ENCODE measurements around the gene GLT8D1. TPM values are rescaled to one million over a fixed set of nuclear protein-coding genes. Genes with fewer than 3 reads are reported as not detected.

The GLT8D1 gene
- total RNA-seq, 1 donor from 2014 or later, result 72.7 TPM

DNA sequence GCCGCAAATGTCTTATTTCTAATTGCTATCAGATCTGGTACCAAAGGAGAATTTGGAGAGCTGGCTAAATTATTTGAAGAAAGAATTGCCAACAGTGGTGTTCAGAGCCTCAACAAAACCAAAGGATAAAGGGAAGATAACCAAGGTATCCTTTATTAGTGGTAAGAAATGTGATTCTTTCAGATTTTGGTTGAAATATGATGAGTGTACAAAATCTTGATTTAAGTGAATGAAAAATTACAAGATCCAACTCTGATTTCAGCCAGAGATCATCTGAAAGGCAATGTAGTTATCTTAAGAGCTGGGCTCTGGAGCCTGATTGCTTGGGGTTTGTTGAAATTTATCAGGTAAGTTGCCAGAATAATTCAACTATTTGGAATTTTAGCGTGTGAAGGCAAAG is 15.0 kb downstream of the GLT8D1 start:
- Mint-ChIP-seq H3K4me1 (ENCODE audit: unreplicated experiment) (peaks cover 15% of the 10 kb centered on the region), H3K27ac (no peak overlapping the region), H3K27me3 (no peaks in the 10 kb centered on the region), H3K9me3 (no peaks in the 10 kb centered on the region), H3K4me3 (no peak overlapping the region), H3K36me3 (peaks cover 65% of the 10 kb centered on the region)
- TF ChIP-seq, protein P1, sequence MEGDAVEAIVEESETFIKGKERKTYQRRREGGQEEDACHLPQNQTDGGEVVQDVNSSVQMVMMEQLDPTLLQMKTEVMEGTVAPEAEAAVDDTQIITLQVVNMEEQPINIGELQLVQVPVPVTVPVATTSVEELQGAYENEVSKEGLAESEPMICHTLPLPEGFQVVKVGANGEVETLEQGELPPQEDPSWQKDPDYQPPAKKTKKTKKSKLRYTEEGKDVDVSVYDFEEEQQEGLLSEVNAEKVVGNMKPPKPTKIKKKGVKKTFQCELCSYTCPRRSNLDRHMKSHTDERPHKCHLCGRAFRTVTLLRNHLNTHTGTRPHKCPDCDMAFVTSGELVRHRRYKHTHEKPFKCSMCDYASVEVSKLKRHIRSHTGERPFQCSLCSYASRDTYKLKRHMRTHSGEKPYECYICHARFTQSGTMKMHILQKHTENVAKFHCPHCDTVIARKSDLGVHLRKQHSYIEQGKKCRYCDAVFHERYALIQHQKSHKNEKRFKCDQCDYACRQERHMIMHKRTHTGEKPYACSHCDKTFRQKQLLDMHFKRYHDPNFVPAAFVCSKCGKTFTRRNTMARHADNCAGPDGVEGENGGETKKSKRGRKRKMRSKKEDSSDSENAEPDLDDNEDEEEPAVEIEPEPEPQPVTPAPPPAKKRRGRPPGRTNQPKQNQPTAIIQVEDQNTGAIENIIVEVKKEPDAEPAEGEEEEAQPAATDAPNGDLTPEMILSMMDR (conservative IDR thresholded peaks at IDR 0.05), result no peak
- DNase-seq (ENCODE audit: extremely low spot score, unreplicated experiment), result no peak

DNA sequence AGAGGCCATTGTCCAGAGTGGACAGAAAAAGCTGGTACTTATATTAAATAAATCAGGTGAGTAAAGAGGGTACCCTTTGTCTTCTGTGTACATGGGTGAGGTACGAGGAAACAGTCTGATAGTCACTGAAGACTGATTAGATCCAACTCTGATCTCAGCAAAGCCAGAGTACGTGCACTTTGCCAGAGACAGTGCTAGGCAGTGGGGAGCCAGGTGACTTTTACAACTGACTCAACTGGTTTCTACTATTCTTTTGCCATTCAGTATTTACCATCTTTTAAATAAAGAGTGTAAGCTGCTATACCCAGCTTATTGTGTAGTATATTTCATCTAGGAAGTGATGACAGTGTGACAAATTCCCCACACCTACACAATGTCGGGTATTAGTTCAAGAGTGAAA is 16.4 kb downstream of the GLT8D1 start:
- Mint-ChIP-seq H3K27ac (peak overlapping the region; percentile 99), H3K4me3 (no peak overlapping the region), H3K27me3 (no peaks in the 10 kb centered on the region), H3K4me1 (ENCODE audit: unreplicated experiment) (peaks cover 22% of the 10 kb centered on the region), H3K9me3 (no peaks in the 10 kb centered on the region), H3K36me3 (peaks cover 51% of the 10 kb centered on the region)
- TF ChIP-seq, protein P1 (conservative IDR thresholded peaks at IDR 0.05), result no peak
- DNase-seq (ENCODE audit: extremely low spot score, unreplicated experiment), result no peak

DNA sequence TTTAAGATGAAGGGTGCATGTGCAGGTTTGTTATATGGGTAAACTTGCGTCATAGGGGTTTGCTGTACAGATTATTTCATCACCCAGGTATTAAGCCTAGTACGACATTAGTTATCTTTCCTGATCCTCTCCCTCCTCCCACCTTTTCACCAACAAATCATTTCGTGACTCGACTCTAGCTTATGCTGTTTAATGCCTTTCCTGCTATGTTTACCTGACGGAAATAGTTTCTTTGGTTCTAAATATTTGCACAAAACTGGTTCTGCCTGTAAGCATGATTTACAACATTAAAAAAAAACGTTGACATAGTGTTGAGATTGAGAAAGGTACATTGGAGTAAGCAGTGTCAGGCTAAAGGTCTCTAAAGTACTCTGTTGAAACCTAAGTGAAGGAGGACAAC is 17.3 kb downstream of the GLT8D1 start:
- peak overlapping the region; percentile 99 for H3K4me3 Mint-ChIP-seq
- H3K27me3 Mint-ChIP-seq, result no peaks in the 10 kb centered on the region
- TF ChIP-seq, protein P1 (conservative IDR thresholded peaks at IDR 0.05), result no peak
- H3K36me3 Mint-ChIP-seq, result peaks cover 44% of the 10 kb centered on the region
- H3K4me1 Mint-ChIP-seq (ENCODE audit: unreplicated experiment), result peaks cover 22% of the 10 kb centered on the region
- H3K9me3 Mint-ChIP-seq, result no peaks in the 10 kb centered on the region
- no peak for DNase-seq (ENCODE audit: extremely low spot score, unreplicated experiment)
- peak overlapping the region; percentile 99 for H3K27ac Mint-ChIP-seq

DNA sequence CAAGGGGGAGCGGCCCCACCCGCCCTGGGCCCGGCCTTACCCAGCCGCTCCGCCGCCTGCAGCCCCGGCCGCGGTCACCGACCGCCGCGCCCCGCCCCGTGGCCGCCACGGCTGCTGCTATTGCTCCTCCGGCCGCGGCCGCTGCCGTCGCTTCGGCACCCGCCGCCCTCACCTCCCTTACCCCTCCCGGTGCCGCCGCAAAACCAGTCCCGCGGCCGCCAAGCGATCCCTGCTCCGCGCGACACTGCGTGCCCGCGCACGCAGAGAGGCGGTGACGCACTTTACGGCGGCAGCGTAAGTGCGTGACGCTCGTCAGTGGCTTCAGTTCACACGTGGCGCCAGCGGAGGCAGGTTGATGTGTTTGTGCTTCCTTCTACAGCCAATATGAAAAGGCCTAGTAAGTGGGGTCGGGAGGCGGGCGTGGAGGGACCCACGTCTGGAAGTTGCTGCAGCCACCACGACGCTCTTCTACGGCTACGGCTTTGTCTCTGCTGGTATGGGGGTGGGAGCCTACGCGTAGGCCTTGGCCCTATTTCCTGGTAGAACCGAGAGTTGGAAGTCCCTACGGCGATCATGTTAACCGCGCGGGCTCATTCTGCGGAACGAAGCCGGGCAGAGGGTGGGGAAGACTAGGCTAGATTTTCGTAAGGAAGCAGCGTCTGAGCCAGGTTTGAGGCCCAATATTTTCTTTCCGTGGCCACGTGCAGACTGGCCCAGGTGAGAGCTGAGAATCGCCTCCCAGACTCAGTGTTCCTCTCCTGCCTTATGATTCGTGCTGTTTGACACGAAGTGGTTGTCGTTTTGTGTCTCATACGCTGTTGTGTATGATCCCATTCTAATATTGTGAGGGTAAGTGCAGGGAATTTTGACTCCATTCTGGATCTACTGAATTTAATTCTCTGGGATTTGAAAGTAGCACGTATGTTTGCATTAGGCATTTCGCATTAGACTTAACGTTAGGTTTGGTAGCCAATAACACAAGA is 19.6 kb downstream of the GLT8D1 start, which contains the start of the genes GNL3 and PBRM1:
TSS of gene GNL3 (plus strand) at position 324 of the 983 bp plus-strand sequence. CDS start at position 385, 61 bp downstream.
TSS of gene PBRM1 (minus strand) at position 205 of the 983 bp plus-strand sequence.
- Mint-ChIP-seq H3K9me3 (no peaks in the 10 kb centered on the region), H3K4me1 (ENCODE audit: unreplicated experiment) (peaks cover 32% of the 10 kb centered on the region), H3K27me3 (no peaks in the 10 kb centered on the region), H3K4me3 (peak within 1 kb of the TSS; percentile 99), H3K36me3 (peaks cover 38% of the 10 kb centered on the region), H3K27ac (peak within 1 kb of the TSS; percentile 99)
- peak; percentile 94 for DNase-seq (ENCODE audit: extremely low spot score, unreplicated experiment)
- TF ChIP-seq, protein P1 (conservative IDR thresholded peaks at IDR 0.05), result no peak

DNA sequence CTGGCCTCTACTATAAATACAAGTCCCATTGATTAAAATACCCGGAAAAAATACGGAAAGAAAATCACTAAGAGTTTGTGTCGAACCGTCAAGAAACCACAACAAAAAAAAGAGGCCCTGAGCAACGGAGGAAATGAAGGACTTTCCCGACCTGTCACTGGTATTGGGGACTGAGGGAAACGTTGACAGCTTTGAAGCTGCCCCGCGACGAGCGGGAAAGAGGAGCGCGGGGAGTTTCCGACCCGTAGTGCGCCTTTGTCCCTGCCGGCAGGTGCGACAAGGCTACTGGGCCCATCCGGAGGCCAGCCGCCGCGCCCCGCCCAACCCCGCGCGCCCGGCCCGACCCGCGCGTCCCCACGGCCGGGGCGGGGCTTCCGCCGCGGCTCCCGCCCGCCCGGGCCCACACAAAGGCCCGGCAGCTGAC is 20.3 kb downstream of the GLT8D1 start:
- peak; percentile 82 for DNase-seq (ENCODE audit: extremely low spot score, unreplicated experiment)
- H3K4me3 Mint-ChIP-seq, result peak overlapping the region; percentile 93
- H3K4me1 Mint-ChIP-seq (ENCODE audit: unreplicated experiment), result peaks cover 32% of the 10 kb centered on the region
- H3K36me3 Mint-ChIP-seq, result peaks cover 36% of the 10 kb centered on the region
- H3K27me3 Mint-ChIP-seq, result no peaks in the 10 kb centered on the region
- no peaks in the 10 kb centered on the region for H3K9me3 Mint-ChIP-seq
- TF ChIP-seq, protein P1 (conservative IDR thresholded peaks at IDR 0.05), result peak; percentile 23
- peak overlapping the region; percentile 99 for H3K27ac Mint-ChIP-seq

All from type B pancreatic cell (in vitro differentiated cells).